ENCODE results near the gene POLR3K.

DNA sequence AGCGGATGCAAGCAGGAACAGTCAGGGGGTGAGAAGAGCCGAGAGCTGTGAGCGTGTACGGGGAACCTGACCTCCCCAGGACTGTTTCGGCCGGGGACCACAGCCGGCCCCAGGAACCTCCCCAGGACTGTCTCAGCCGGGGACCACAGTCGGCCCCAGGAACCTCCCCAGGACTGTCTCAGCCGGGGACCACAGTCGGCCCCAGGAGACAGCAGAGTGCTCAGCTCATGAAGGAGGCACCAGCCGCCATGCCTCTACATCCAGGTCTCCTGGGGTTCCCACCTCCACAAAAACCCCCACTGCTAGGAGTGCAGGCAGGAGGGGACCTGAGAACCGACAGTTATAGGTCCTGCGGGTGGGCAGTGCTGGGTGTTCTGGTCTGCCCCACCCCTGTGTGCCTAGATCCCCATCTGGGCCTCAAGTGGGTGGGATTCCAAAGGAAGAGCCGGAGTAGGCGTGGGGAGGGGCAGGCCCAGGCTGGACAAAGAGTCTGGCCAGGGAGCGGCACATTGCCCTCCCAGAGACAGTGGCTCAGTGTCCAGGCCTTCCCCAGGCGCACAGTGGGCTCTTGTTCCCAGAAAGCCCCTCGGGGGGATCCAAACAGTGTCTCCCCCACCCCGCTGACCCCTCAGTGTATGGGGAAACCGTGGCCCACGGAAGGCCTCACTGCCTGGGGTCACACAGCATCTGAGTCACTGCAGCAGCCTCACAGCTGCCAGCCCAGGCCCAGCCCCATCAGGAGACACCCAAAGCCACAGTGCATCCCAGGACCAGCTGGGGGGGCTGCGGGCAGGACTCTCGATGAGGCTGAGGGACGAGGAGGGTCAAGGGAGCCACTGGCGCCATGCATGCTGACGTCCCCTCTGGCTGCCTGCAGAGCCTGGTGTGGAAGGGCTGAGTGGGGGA, 14.7 kb upstream of the POLR3K start:
- TF ChIP-seq, protein P1, sequence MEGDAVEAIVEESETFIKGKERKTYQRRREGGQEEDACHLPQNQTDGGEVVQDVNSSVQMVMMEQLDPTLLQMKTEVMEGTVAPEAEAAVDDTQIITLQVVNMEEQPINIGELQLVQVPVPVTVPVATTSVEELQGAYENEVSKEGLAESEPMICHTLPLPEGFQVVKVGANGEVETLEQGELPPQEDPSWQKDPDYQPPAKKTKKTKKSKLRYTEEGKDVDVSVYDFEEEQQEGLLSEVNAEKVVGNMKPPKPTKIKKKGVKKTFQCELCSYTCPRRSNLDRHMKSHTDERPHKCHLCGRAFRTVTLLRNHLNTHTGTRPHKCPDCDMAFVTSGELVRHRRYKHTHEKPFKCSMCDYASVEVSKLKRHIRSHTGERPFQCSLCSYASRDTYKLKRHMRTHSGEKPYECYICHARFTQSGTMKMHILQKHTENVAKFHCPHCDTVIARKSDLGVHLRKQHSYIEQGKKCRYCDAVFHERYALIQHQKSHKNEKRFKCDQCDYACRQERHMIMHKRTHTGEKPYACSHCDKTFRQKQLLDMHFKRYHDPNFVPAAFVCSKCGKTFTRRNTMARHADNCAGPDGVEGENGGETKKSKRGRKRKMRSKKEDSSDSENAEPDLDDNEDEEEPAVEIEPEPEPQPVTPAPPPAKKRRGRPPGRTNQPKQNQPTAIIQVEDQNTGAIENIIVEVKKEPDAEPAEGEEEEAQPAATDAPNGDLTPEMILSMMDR (conservative IDR thresholded peaks at IDR 0.05), result no peak
- no peak for TF ChIP-seq EZH2 (IDR thresholded peaks at IDR 0.05; ENCODE audit: low read depth)
